ENCODE measurements around the gene KIF6.

DNA sequence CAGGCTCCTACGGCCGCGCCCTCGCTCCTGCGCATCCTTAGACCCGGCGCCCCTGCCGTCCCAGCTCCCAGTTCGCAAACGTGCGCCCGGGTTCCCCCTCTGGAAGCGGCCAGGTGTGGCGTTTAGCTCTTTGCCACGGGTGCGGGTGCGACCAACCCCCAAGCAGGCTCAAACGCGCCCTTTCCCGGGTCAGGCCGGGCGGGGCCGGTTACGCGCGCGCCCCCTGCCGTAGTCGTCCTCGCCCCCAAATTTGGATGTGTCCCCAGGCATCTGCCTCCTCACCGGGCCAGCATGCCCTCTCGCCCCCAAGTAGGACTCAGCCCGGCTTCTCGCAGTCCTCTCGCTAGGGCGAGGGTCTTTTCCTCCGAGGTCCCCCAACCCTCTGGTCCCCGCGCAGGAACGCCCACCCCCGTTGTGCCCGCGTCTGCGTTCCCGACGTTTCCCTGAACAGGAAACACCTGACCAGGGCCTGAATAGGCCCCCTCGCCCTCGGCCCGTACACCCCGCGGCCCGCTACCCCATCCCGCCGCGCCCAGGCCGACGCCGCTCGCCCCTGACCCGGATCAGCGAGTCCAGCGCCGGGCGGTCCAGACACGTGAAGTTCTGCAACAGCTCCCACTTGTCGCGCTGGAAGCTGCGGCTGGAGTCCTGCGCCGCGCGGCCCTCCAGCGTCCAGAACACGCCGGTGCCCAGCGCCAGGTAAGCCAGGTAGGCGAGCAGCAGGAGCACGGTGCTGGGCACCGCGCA, 411.5 kb downstream of the KIF6 start:
- TF ChIP-seq CTCF (IDR thresholded peaks at IDR 0.05) = no peak
- no peak for TF ChIP-seq EZH2 (IDR thresholded peaks at IDR 0.05; ENCODE audit: borderline replicate concordance, insufficient read depth, low read depth, low read length, poor library complexity, severe bottlenecking)

Data from B cell (primary cell).